A549 (cell line): ENCODE measurements around the gene F10. TPM values are rescaled to one million over a fixed set of nuclear protein-coding genes. Genes with fewer than 3 reads are reported as not detected.

Experiments used
- ATAC-seq, 2 experiments: fragments of 200-7000 bp in 1 of 2; fragments of >200 bp in 1 of 2; cut with Nextera tagmentation in 1 of 2; cut with Tn5 transposase in 1 of 2; 3 replicates each; pipeline versions ENCODE4 v1.8.0 to v1.9.1; 2018 to 2020; ENCODE audit warnings: mild to moderate bottlenecking in 1 of 2, moderate library complexity in 1 of 2
- CTCF ChIA-PET: fragments of 300-600 bp; sonication (Branson Sonifier 250); formaldehyde crosslinking; extraction: SDS; loops from one replicate; lab custom pipeline; 2021; ENCODE audit warnings: antibody characterized with exemption, inconsistent platforms; lab: Yijun Ruan, JAX
- POLR2A ChIA-PET: fragments of 350-600 bp; formaldehyde crosslinking; extraction: SDS; loops from one replicate; lab custom pipeline; 2021; ENCODE audit warnings: antibody characterized with exemption, inconsistent platforms; lab: Yijun Ruan, JAX
- DNase-seq, 2 experiments: peaks; one replicate each; pipeline versions ENCODE4 v3.0.0 to v3.0.0-alpha.2; 2011 to 2016; ENCODE audit warnings: low read depth in 1 of 2, low spot score in 1 of 2
- FAIRE-seq: peaks from 2 replicates; lab custom pipeline; 2011; peaks lifted over from hg19 to GRCh38; lab: Jason Lieb, UNC
- H3K27ac ChIP-seq, 2 experiments: fragments of >200 bp; sonication (Bioruptor Twin); formaldehyde crosslinking; 3 replicates each; pipeline ENCODE4 v1.5.1; 2016 to 2017
- H3K4me1 ChIP-seq: fragments of >200 bp; sonication (Bioruptor Twin); formaldehyde crosslinking; 3 replicates; pipeline ENCODE4 v1.6.1; 2016
- H3K4me2 ChIP-seq: fragments of >200 bp; sonication (Bioruptor Twin); formaldehyde crosslinking; 3 replicates; pipeline ENCODE4 v1.6.1; 2016
- H3K4me3 ChIP-seq: fragments of >200 bp; sonication (Bioruptor Twin); formaldehyde crosslinking; 3 replicates; pipeline ENCODE4 v1.5.1; 2016
- H3K9me3 ChIP-seq: fragments of >200 bp; sonication (Bioruptor Twin); formaldehyde crosslinking; 3 replicates; pipeline ENCODE4 v1.6.1; 2016
- CEBPB ChIP-seq, 2 experiments: fragments of >200 bp in 1 of 2; sonication (Bioruptor Twin) in 1 of 2; formaldehyde crosslinking in 1 of 2; IDR thresholded peaks; 2 replicates each; pipeline ENCODE4 v1.6.1; 2012 to 2016
- CTCF ChIP-seq: fragments of >200 bp; sonication (Bioruptor Twin); formaldehyde crosslinking; IDR thresholded peaks from 3 replicates; pipeline ENCODE4 v1.5.1; 2016
- EHMT2 ChIP-seq: fragments of 200-600 bp; sonication (generic); IDR thresholded peaks from 2 replicates; pipeline ENCODE4 v1.6.1; 2016; ENCODE audit warnings: antibody characterized with exemption, low read depth, mild to moderate bottlenecking, moderate library complexity
- EP300 ChIP-seq, 2 experiments: fragments of >200 bp; sonication (Bioruptor Twin); formaldehyde crosslinking; IDR thresholded peaks; 2 replicates in 1 of 2; 3 replicates in 1 of 2; pipeline ENCODE4 v1.6.1; 2016 to 2017
- FOSL2 ChIP-seq, 2 experiments: fragments of 450-650 bp in 1 of 2; fragments of >200 bp in 1 of 2; sonication (Bioruptor Twin) in 1 of 2; formaldehyde crosslinking; IDR thresholded peaks; 2 replicates each; pipeline versions ENCODE4 v1.5.0 to v1.6.1; 2016 to 2020; ENCODE audit warnings: mild to moderate bottlenecking in 1 of 2, moderate library complexity in 1 of 2
- HDAC2 ChIP-seq: fragments of 200-600 bp; sonication (generic); IDR thresholded peaks from 2 replicates; pipeline ENCODE4 v1.6.1; 2016
- HES2 ChIP-seq: fragments of >200 bp; sonication (Bioruptor Twin); formaldehyde crosslinking; IDR thresholded peaks from 2 replicates; pipeline ENCODE4 v1.6.1; 2016
- HMGXB4 ChIP-seq: fragments of 250-450 bp; sonication (Bioruptor Pico); IDR thresholded peaks from 2 replicates; pipeline ENCODE4 v1.5.0; 2021; ENCODE audit warnings: mild to moderate bottlenecking, moderate library complexity, borderline replicate concordance
- HOXA7 ChIP-seq: fragments of 250-450 bp; sonication (Bioruptor Pico); IDR thresholded peaks from 2 replicates; pipeline ENCODE4 v1.5.0; 2020; ENCODE audit warnings: mild to moderate bottlenecking, moderate library complexity
- HOXB5 ChIP-seq: fragments of 250-450 bp; sonication (Bioruptor Pico); IDR thresholded peaks from 2 replicates; pipeline ENCODE4 v1.5.0; 2020; ENCODE audit warnings: mild to moderate bottlenecking, moderate library complexity
- KDM1A ChIP-seq: fragments of 200-600 bp; sonication (generic); IDR thresholded peaks from 2 replicates; pipeline ENCODE4 v1.6.1; 2016; ENCODE audit warnings: low read depth, mild to moderate bottlenecking
- KDM5A ChIP-seq: fragments of 200-600 bp; sonication (generic); IDR thresholded peaks from 2 replicates; pipeline ENCODE4 v1.6.1; 2016; ENCODE audit warnings: antibody characterized with exemption, mild to moderate bottlenecking
- MAFK ChIP-seq: fragments of 450-650 bp; IDR thresholded peaks from 2 replicates; pipeline ENCODE4 v1.6.1; 2014; ENCODE audit not compliant: partially characterized antibody
- MAX ChIP-seq: IDR thresholded peaks from 2 replicates; pipeline ENCODE4 v1.6.1; 2012
- MAZ ChIP-seq: fragments of 150-350 bp; IDR thresholded peaks from 2 replicates; pipeline ENCODE4 v1.6.1; 2014; ENCODE audit warnings: antibody characterized with exemption, low read depth, low read length, borderline replicate concordance
- NFE2L2 ChIP-seq: fragments of 150-350 bp; conservative IDR thresholded peaks from 2 replicates; pipeline ENCODE4 v1.6.1; 2014; ENCODE audit warnings: low read length
- RAD21 ChIP-seq, 2 experiments: fragments of >200 bp in 1 of 2; sonication (Bioruptor Twin) in 1 of 2; formaldehyde crosslinking in 1 of 2; IDR thresholded peaks in 1 of 2; conservative IDR thresholded peaks in 1 of 2; 2 replicates in 1 of 2; 3 replicates in 1 of 2; pipeline ENCODE4 v1.6.1; 2012 to 2018; ENCODE audit warnings: inconsistent platforms in 1 of 2
- RARB ChIP-seq: fragments of 250-450 bp; sonication (Bioruptor Pico); IDR thresholded peaks from 2 replicates; pipeline ENCODE4 v1.8.0; 2021; ENCODE audit warnings: mild to moderate bottlenecking, moderate library complexity
- RCOR1 ChIP-seq: fragments of 150-350 bp; IDR thresholded peaks from 2 replicates; pipeline ENCODE4 v1.6.1; 2014; ENCODE audit warnings: antibody characterized with exemption, low read length, low read depth
- RNF2 ChIP-seq: fragments of 200-600 bp; sonication (generic); IDR thresholded peaks from 2 replicates; pipeline ENCODE4 v1.6.1; 2016; ENCODE audit warnings: low read depth, mild to moderate bottlenecking, antibody characterized with exemption, moderate library complexity, borderline replicate concordance
- SREBF2 ChIP-seq: fragments of 450-650 bp; IDR thresholded peaks from 2 replicates; pipeline ENCODE4 v1.6.1; 2014; ENCODE audit warnings: mild to moderate bottlenecking, moderate library complexity
- ZNF302 ChIP-seq: fragments of 250-450 bp; sonication (Bioruptor Pico); IDR thresholded peaks from 2 replicates; pipeline ENCODE4 v1.9.0; 2021; ENCODE audit warnings: inconsistent platforms, mild to moderate bottlenecking, moderate library complexity
- ZSCAN20 ChIP-seq: fragments of 250-450 bp; sonication (Bioruptor Pico); IDR thresholded peaks from 2 replicates; pipeline ENCODE4 v1.8.0; 2022; ENCODE audit warnings: mild to moderate bottlenecking, moderate library complexity
- WGBS: methylation state at CpG from one replicate; pipeline ENCODE4 v1.1.6; 2017; ENCODE audit errors: missing lambda C conversion rate; 5-methylcytosine and 5-hydroxymethylcytosine counted together
- polyA plus RNA-seq, 4 experiments: library from polyadenylated mRNA; depleted of rRNA in 3 of 4; stranded (reverse); fragments of >200 nt; fragmentation: RNase III in 1 of 4; extraction: RNeasy Plus Mini Kit Qiagen cat#74134 plus additional on column Dnase treatment in 1 of 4; gene quantifications; 2 replicates in 3 of 4; 3 replicates in 1 of 4; pipeline ENCODE4 v1.2.3, GENCODE V29; 2011 to 2017

The F10 gene
- polyA plus RNA-seq, 2 of the 4 experiments (the other 2 are of a cell fraction): 0.32 TPM; not detected in 1

- TF ChIP-seq CTCF (no peak), HMGXB4 (no peak), CEBPB (IDR thresholded peaks at IDR 0.05) (no peak)
These were observed 21.1 kb downstream of the F10 start (continued) for GRCh38 chr13:113143466-113144254.

GRCh38 chr13:113144255-113144629 is 21.6 kb downstream of the F10 start:
- WGBS: 87% methylated on average over 7 of the region's 12 CpGs
- FAIRE-seq: no peak
- DNase-seq: no peak

GRCh38 chr13:113145496-113145895 is 22.9 kb downstream of the F10 start:
- FAIRE-seq (no peak), DNase-seq (no peak), ATAC-seq (no peak)
- CTCF ChIA-PET: no interaction called here
- POLR2A ChIA-PET: no interaction called here
- no peak overlapping the region for H3K4me3 ChIP-seq
- no peaks in the 10 kb centered on the region for H3K9me3 ChIP-seq
- no peaks in the 10 kb centered on the region for H3K4me1 ChIP-seq
- H3K27ac ChIP-seq: no peak overlapping the region
- H3K4me2 ChIP-seq: no peak overlapping the region
- 62% methylated on average over 12 of the region's 12 CpGs for WGBS
- TF ChIP-seq ZSCAN20 (CRISPR knock-in tag) (no peak), MAX (no peak), EHMT2 (no peak), RARB (CRISPR knock-in tag) (no peak), HES2 (no peak), RNF2 (no peak)

More at GRCh38 chr13:113144255-113144629, 21.6 kb downstream of the F10 start:
- no peak overlapping the region for H3K4me3 ChIP-seq
- TF ChIP-seq RAD21 (conservative IDR thresholded peaks at IDR 0.05 in 1 of 2, IDR thresholded peaks at IDR 0.05 in 1 of 2) (no peak), KDM1A (no peak), MAZ (no peak), ZNF302 (CRISPR knock-in tag) (no peak), FOSL2 (IDR thresholded peaks at IDR 0.05) (no peak), FOSL2 (CRISPR knock-in tag; IDR thresholded peaks at IDR 0.05) (no peak), RCOR1 (no peak), HOXA7 (no peak), KDM5A (no peak), SREBF2 (no peak), NFE2L2 (no peak), HDAC2 (no peak), CEBPB (IDR thresholded peaks at IDR 0.05) (no peak), MAFK (no peak), EP300 (IDR thresholded peaks at IDR 0.05) (no peak), HOXB5 (no peak)
- ChIA-PET CTCF (no interaction called here), POLR2A (no interaction called here)
- no peaks in the 10 kb centered on the region for H3K4me1 ChIP-seq
- no peaks in the 10 kb centered on the region for H3K9me3 ChIP-seq
- no peak overlapping the region for H3K27ac ChIP-seq
- no peak overlapping the region for H3K4me2 ChIP-seq
- no peak for ATAC-seq
